Skin of body (tissue), 2 donors: ENCODE data around the gene H3-3A. TPM values are rescaled to one million over a fixed set of nuclear protein-coding genes. Genes with fewer than 3 reads are reported as not detected.

ENCODE experiments used
- DNase-seq: peaks from one replicate; lab custom pipeline; 2025; lab: John Stamatoyannopoulos, UW
- total RNA-seq: library from RNA; depleted of rRNA; stranded (reverse); fragments of >200 nt; gene quantifications from one replicate; pipeline ENCODE4 v1.2.3, GENCODE V29; 2014

H3-3A gene
- 452 TPM for total RNA-seq

GRCh38 chr1:226062558-226063223 is at the start of gene H3-3A:
Gene H3-3A (plus strand): TSS chr1:226062716. CDS start chr1:226064352, 1,636 bp downstream.
- DNase-seq: peak; percentile 93

GRCh38 chr1:226017070-226017469 is 45.4 kb upstream of the H3-3A start:
- no peak for DNase-seq

DNA sequence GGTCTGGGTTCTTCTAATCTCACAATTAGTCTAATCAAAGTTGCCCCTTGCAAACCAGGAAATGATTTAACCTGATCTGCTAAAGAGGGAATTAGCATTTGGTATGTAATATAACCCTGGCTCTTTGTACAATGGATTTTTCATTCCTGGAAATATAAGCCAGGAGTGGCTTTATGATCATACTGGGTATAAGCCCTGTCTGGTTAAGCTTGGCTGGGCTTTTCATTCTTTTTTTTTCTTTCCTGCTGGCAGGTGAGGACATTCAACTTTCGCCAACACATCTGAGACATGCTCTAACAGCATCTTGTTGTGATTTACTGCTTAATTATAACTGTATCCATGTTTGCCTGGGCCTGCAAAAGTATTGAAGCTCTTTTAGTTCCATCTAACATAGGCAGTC is 42.9 kb upstream of the H3-3A start:
- DNase-seq: no peak

DNA sequence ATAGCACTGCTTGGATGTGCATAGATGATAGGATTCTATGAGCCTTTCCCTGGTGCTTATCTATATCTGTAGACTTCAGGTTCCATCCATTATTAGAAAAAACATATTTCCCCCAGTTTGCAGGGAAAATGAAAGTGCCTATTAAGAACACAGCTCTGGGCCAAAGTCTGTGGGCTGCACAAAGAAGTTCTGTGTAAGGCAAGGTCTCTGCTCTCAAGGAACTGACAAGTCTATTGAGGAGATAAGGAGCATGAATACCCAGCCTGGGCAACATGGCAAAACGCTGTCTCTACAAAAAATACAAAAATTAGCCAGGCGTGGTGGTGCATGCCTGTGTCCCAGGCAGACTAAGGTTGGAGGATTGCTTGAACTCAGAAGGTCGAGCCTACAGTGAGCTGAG is 41.1 kb upstream of the H3-3A start:
- DNase-seq: no peak

- DNase-seq: no peak
Measured at GRCh38 chr1:226021801-226022200, 40.7 kb upstream of the H3-3A start.

DNA sequence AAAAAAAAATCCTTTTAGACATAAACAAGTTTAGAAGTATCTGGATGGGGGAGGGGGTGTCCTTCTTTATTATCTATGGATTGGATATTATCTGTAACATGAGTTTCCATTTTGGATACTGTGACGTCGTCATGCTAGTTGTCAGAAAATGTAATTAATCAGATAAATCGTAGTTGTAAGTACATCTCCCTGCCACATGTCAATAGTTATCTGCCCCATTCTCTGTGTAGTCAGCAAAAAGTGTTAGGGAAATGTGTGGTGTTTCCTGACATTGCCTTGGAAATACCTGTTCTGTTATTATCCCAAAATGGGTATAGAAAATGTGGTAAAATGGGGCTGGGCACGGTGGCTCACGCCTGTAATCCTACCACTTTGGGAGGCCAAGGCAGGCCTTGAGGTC is 38.8 kb upstream of the H3-3A start:
- no peak for DNase-seq

DNA sequence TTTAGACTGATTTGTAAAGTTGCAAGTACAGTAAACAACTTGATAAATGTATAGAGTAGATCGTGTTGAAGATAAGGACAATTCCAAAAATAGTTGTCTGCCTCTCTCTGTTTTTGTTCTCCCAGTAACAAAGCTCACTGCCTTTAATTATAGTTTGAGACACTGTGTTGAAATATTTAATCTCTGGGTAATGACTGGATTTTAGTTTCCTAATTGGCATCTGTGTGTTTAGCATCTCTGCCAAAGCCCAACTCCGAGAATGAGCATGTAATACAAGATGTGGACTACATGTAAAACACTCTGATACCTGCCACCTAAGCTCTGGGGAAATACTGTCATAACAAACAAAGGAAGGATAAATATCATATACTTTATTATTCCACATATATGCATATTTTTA is 35.7 kb upstream of the H3-3A start:
- no peak for DNase-seq

DNA sequence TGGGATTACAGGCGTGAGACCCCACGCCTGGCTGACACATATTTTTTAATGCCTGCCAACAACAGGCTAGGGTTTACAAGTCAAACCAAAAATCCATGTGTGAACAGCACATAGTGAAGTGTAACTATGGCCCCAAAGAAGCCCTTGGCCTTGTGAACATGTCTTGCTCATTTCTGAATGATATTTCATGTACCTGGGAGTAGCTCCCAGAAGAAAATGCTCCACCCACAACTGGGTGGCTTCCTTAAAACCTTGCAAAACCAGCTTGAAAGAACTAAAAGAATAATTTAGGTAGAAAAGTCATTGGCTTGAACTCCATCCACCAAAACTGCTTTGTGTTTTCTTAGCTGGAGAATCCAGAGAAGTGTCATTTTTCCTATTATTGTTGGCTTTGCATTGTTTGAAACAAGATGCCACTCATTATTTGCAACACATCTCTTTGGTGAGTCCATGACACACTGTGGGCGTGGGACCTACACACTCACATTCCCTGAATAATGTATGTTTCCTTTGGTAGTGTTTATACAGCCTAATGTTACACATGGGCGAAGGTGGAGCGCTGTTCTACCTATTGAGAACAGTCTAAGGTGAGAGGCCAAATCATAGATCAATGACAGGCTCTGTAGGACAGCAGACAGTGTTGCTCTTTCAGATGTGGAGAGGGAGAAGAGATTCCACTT is 34.8 kb upstream of the H3-3A start:
- DNase-seq: no peak

DNA sequence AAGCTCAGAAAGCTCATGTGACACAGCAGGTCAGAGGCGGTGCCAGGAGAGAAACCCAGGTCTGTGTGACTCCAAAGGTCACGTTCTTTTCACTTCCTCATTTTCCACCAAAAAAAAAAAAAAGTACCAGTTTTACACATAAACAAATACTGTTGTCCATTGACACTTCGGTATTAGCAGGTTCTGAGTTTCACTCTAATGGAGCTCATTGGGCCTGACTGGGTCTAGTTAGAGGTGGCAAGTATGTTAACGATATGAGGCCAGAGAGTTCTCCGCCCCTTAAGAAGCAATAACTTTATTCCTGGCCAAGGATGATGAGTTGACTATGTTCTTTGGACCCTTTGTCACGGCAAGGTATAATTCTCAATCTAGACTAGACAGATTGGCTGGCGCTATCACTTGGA is 33.4 kb upstream of the H3-3A start:
- no peak for DNase-seq

GRCh38 chr1:226029568-226030225 is 32.8 kb upstream of the H3-3A start:
- no peak for DNase-seq

GRCh38 chr1:226033582-226033981 is 28.9 kb upstream of the H3-3A start:
- no peak for DNase-seq

GRCh38 chr1:226033991-226034390 is 28.5 kb upstream of the H3-3A start:
- no peak for DNase-seq

DNA sequence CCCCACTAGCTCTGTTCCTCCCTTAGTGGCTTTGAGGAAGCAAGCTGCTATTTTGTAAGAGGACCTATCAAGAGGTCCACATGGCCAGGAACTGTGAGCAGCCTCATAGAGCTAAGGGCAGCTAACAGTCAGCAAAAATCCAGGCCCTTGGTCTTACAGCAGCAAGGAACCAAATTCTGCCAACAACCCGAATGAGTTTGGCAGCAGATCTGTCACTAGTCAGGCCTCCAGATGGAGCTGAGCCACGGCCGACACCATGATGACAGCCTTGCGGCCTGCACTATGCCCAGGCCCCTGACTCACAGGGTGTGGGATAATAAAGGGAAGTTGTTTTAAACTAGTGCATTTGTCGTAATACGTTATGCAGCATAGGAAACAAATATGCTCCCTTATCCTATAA is 28.0 kb upstream of the H3-3A start:
- DNase-seq: peak; percentile 41

DNA sequence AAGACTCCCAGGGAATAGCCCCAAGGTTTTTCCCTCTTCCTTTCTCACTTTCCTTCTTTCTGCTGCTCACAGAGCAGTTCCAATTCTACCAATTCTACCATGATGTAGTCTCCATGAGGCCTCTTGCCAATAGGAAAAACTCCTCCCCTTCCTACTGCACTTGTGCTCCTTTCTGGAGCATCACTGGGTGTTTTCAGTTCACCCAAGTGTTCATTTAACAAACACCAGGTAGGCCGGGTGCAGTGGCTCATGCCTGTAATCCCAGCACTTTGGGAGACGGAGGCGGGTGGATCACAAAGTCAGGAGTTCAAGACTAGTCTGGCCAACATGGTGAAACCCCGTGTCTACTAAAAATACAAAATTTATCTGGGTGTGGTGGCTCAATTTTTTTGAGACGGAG is 26.6 kb upstream of the H3-3A start:
- DNase-seq: no peak

GRCh38 chr1:226038661-226039060 is 23.9 kb upstream of the H3-3A start:
- no peak for DNase-seq

DNA sequence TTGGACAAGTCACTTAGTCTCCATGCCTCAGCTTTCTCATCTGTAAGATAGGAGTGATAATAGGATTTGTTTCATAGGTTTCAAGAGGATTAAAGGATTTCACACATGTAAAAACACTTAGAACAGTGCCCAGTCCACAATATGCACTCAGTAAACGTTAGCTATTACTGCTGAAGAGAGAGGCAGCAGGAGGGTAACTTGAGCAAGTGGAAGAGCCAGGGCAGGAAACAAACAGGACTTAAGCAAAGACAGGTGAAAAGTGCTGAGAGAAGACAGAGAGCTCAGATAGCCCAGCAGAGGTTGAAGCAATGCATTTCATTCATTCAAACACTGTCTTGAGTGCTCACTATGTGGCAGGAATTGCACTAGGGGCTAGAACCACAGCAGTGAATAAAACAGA is 21.1 kb upstream of the H3-3A start:
- DNase-seq: no peak

GRCh38 chr1:226044514-226045101 is 17.9 kb upstream of the H3-3A start:
- DNase-seq: no peak

GRCh38 chr1:226046240-226046639 is 16.3 kb upstream of the H3-3A start:
- no peak for DNase-seq

GRCh38 chr1:226047495-226047894 is 15.0 kb upstream of the H3-3A start:
- DNase-seq: no peak

GRCh38 chr1:226048886-226049285 is 13.6 kb upstream of the H3-3A start:
- DNase-seq: no peak

DNA sequence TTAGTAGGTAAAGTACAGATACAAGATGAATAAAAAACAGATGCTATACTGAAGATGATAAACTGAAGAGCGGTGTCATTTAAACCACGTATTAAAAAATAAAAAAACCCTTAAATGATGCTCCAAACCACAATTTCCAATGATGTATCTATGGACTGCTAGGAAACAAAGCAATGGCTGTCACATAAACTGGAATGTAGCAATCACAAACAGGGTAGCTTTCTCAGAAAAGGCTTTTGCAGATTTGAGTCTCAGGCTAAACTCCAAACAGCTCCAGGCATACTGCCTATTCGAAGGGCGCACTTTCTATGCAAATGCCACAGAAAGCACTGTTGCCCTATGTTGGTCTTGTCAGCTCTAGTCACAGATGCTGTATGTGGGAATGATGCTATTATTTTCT is 12.4 kb upstream of the H3-3A start:
- DNase-seq: no peak

DNA sequence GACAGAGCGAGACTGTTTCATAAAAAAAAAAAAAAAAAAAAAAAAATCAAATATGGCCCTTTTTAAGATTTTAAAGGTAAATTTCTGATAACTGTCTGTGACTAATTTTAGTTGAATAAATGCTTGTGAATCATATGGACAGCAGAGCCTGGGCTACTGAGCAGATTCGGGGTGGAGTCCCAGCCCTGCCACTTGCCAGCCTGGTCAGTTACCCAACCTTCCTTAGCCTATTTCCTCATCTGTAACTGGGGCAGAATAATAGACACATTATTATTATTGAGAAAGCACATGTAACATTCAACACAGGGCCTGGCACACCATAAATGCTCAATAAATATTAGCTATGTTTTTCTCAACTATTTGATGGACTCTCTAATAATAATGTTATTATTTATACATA is 11.2 kb upstream of the H3-3A start:
- DNase-seq: no peak
